GM10266 (cell line): ENCODE measurements around the gene TSNAXIP1.

ENCODE experiments used
- DNase-seq: peaks from one replicate; pipeline ENCODE4 v3.0.0; 2012; ENCODE audit errors: extremely low spot score
- CTCF ChIP-seq: IDR thresholded peaks from 2 replicates; pipeline ENCODE4 v1.5.1; 2012; ENCODE audit warnings: mild to moderate bottlenecking, low read depth; ENCODE audit not compliant: control insufficient read depth, insufficient read depth; ENCODE audit errors: missing control alignments

The TSNAXIP1 gene

GRCh38 chr16:67871256-67871655, 64.6 kb downstream of the TSNAXIP1 start:
- DNase-seq = no peak
- no peak for TF ChIP-seq CTCF

- DNase-seq = peak; percentile 10
- TF ChIP-seq CTCF = no peak
Observed at GRCh38 chr16:67872131-67872630, 65.5 kb downstream of the TSNAXIP1 start.

- no peak for TF ChIP-seq CTCF
- DNase-seq = peak; percentile 95
Observed at GRCh38 chr16:67872631-67873434, 66.1 kb downstream of the TSNAXIP1 start, which contains the start of gene EDC4. TSS of gene EDC4 (plus strand) at chr16:67873052. CDS start at chr16:67873262, 210 bp downstream.

GRCh38 chr16:67873435-67874370, 67.0 kb downstream of the TSNAXIP1 start:
- TF ChIP-seq CTCF = no peak
- DNase-seq = peak; percentile 36

GRCh38 chr16:67874372-67874771, 67.7 kb downstream of the TSNAXIP1 start:
- TF ChIP-seq CTCF = no peak
- no peak for DNase-seq

GRCh38 chr16:67877064-67877463, 70.4 kb downstream of the TSNAXIP1 start:
- no peak for DNase-seq
- TF ChIP-seq CTCF = no peak
